CD4-positive, alpha-beta T cell treated with Interleukin-21 for 1 hour (primary cell): ENCODE measurements around the gene TFF2.

ENCODE experiments used
- DNase-seq: peaks from one replicate; pipeline ENCODE4 v3.0.0-alpha.2; 2020

The TFF2 gene

DNA sequence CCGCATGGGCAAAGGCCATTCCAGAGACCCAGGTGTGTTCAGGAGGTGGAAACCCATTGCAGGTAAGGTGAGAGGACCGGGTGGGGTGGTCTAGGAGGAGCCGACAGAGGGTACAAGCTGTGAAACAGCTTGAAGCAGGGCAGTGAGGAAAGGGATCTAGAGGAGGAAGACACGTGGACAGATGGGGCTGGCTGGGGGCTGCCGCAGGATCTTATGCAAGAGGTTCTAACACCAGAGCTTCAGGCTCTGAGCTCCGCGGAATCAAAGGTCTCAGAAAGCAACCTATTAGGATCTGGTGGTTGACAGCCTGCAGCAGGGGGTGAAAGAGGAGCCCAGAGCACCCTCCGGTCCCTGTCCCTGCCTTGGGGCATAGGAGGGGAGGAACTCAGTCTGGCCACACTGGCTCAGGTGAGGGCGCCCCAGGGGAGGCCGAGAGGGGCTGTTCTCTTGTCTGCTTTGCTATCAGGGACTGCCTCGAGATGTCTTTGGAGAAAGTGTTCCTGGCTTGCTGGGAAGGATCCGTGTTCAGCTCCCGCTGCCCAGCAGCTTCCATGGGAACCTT is 13.6 kb upstream of the TFF2 start:
- DNase-seq, result no peak

DNA sequence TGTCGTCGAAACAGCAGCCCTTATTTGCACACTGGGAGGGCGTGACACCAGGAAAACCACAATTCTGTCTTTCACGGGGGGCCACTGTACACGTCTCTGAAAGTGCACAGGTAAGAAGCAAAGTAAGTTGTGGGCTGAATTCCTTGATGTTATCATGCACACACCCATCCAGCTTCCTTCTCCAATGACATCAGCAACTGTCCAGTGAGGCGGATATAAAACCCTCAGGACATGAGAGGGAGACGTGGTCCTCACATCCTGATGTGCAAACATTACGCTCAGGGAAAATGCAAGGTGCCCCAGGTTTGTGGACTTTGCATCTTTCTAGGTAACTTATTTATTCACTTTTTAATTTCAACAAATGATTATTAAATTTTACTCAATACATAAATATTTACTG is 12.5 kb upstream of the TFF2 start:
- no peak for DNase-seq

DNA sequence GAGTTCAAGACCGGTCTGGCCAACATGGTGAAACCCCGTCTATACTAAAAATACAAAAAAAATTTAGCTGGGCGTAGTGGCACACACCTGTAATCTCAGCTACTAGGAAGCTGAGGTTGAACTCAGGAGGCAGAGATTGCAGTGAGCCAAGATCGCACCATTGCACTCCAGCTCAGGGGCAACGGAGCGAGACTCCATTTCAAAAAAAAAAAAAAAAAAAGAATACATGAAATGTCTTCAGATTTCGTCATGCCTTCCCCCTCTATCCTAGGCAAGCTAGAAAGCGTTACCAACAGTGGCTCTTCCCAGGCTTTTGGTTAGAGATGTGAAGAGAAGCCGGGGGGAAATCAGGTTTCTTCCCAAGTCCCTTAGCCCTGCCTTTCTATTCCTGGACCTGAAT is 11.9 kb upstream of the TFF2 start:
- DNase-seq, result no peak

DNA sequence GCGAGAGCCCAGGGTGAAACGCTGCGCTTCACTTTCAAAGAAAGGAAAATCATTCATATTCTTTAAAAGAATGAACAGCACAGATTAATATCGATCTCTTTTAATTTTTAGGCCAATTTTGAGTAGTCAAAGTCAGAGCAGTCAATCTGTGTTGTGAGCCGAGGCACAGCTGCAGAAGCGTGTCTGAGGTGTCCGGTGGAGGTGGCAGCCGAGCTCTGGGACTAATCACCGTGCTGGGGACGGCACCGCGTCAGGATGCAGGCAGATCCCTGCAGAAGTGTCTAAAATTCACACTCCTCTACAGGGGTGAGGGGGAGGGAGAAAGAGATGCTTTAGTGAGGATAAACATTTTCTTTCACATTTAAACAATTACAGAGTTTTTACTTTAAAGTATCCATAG is 11.4 kb upstream of the TFF2 start:
- DNase-seq, result no peak

DNA sequence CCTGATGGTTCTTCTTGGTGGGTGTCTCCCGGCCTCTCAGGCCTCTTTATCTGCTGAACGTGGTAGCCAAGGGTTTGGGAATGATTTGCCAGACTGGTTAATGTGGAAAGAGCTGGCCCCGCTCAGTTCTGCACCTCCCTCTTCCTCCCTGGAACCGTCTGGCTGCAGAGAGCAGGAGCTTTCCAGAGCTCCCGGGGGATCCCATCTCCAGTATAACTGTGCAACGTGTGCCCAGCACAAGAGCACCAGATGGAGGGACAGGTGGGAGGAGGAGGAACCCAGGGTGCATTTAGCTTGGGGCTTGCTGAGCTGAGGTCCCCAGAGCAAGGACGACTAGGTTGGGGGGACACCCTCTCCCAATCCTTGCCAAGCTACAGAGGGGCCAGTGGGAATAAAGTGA is 10.5 kb upstream of the TFF2 start:
- no peak for DNase-seq

DNA sequence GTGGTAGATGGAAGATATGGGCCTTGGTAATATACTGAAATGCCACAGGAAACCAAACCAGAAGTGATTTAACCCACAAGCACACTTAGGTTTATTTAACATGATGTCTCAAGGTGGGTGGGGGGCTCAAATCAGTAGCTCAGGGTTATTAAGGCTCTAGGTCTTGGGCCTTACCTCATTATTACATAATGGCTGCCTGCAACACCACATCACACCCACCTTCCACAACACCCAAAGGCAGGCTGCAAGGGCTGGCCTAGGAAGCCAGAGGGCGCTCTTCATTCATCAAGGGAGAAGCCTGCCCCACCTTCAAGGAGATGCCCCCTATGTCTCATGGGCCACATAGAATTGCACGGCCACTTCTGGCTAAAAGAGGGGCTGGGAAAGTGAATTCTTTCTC is 9.5 kb upstream of the TFF2 start:
- DNase-seq, result peak; percentile 12

DNA sequence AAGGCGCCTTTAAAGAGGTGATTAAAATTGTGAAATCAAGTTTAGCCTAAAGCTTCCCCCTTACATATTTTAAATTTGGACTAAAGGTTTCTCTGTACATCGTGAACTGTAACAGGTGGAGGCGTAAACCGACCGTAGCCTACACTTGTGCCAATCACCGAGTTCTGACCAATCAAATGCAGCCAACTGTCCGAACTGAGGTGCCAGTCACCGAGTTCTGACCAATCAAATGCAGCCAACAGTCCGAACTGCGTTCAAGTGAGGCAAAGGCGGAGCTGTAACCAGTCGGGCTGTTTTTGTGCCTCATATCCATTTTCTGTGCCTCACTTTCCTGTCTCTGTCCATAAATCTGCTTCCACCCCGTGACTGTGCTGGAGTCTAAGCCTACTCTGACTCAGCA is 8.1 kb upstream of the TFF2 start:
- no peak for DNase-seq

DNA sequence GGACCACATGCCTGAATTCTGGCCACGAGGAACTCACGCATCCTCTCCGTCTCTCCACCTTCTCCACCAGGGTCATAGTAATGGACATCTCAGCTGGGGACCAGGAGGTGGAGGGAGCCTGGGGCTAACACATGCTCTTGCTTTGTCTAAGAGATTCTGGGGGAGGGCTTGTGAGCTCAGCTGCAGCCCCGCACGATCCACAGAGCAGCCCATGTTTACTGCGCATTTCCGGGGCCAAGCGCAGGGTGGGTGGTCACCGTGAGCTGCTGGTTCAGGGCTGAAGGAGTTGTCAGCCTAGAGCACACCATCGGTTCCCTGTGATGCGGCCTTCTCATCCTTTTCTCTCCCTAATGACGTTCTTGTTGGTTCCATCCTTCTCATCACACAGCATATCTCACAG is 7.5 kb upstream of the TFF2 start:
- DNase-seq, result no peak

DNA sequence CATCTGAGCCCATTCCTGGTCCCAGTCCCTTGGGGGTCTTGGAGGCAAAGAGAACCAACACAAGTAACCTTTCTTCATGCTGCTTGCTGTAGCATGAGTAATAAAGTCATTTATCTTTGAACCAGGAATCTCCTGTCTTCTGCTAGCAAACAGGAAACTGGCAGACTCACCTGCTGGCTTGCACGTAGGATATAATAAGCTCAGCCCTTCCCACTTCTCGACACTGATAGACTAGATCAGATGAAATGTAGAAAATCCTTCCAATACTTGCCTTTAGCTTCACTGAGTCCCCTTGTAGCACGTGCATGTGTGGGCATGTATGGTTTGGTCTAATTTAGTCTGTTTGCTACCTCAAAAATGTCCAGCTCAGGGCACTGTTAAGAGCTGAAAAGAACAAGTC is 6.5 kb upstream of the TFF2 start:
- no peak for DNase-seq

DNA sequence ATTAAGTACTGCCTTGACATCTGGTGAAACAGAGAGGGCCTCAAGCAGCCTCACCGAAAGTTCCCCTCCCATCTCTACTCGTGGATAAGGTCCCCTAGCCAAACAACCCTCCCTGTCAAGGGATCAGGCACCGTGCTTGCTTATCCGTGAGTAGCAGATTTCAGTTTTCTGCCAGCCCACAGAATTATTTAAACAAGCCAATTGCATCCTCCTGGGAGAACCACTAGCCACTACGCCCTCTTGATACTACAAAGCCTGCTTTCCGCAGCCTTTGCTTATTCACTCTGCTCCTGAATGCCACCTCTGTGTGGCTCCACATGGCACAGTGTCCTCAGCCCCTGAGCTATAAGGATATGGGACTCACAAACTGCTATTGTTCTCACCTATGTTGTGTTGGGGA is 5.9 kb upstream of the TFF2 start:
- DNase-seq, result no peak

DNA sequence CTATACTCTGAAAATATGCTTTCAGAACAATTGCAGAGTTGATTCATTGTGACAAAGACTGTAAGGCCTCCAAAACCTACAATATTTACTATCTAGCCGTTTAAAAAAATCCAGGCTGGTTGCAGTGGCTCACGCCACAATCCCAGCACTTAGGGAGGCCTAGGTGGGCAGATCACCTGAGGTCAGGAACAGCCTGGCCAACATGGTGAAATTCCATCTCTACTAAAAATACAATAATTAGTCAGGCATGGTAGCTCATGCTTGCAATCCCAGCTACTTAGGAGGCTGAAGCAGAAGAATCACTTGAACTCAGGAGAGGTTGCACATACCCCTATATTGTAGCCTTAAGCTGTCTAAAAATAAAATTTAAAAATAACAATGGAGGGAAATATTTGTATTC is 5.3 kb upstream of the TFF2 start:
- DNase-seq, result no peak

DNA sequence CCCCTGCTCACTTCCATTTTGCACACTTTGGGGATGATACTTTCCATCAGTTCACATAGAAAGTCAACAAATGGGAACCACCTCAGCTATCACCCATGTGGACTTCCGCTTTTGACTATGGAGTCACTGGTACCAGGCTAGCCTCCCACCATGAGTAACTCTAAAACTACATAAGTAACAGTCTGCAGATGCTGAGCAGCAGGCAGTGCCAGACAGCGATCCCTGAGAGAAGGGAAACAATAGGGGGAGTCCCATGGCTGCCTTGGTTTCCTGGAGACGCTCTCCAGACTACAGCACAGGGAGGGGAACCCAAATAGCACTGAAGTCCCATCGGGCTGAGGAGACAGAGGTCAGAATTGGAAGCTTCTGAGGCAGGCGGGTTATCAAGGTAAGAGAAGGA is 2.8 kb upstream of the TFF2 start:
- DNase-seq, result no peak

DNA sequence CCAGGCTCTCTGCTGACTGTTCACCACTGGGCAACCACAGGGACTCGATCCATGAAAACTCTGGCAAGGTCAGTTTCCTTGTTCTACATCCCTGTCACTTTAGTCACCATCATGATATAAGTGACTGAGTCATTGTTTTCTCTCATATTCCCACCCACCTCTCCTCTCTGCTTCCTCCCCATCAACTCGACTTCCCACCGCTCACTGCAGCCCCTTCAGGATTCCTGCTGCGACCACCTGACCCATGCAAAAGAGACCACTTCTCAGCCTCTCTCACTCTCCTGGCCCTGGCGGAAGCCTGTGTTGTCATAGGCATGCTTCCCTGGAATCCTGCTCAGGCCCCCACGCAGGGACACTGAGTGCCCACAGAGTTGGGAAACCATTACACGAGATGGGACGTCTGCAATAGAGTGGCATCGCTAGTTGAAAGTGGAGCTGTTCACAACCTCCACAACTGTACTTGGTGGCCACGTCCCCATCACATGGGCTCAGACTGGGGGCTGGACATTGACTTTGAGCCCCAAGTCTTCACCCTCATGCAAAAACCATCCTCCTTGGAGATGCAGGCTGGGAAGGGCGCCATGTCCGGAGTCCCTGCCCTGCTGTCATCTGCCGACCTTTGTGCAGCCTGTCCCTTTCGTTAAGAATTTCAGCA is 1.8 kb upstream of the TFF2 start:
- DNase-seq, result no peak

DNA sequence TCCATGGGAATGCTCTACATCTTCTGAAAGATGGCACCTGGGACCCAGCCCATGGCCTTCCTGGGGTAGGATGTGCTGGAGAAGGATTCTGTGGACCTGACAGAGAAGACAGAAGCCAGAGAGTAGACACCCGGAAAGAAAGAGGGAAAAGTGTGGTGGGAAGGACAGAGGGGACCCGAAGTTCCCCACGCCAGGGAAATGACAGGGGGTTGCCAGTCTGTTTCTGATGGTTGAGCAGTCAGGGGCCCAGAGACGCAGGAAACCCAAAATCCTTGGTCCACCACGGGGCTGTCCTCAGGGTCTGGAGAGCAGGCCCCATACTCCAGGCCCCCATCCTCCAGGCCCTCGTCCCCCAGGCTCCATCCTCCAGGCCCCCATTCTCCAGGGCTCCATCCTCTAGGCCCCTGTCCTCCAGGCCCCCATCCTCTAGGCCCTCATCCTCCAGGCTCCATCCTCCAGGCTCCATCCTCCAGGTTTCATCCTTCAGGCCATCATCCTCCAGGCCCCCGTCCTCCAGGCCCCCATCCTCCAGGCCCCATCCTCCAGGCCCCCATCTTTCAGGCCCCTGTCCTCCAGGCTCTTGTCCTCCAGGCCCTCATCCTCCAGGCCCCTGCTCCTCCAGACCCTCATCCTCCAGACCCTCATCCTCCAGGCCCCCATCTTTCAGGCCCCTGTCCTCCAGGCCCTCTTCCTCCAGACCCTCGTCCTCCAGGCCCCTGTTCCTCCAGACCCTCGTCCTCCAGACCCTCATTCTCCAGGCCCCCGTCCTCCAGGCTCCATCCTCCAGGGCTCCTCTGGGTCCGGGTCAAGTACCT is 1.0 kb upstream of the TFF2 start:
- no peak for DNase-seq

DNA sequence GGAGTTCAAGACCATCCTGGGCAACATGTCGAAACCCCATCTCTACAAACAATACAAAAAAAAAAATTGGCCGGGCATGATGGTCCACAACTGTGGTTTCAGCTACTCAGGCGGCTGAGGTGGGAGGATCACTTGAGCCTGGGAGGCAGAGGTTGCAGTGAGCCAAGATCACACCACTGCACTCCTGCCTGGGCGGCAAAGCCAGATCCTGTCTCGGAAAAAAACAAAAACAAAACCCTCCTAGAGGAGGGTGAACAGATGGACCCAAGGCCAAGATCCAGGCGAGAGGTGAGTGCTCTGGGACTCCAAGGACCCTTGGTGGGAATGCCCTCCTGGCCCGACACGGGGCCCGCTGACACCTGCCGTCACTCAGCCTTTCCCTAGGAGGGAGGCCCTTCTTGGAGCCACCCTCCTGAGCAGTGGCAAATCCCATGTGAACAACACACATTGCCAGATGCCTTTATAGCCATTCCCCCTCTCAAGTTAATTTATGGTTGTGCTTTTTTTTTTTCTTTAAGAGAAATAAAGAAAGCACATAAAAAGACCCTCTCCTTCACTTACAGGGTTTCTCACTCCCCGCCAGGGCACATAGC is 380 bp downstream of the TFF2 start:
- DNase-seq, result no peak

DNA sequence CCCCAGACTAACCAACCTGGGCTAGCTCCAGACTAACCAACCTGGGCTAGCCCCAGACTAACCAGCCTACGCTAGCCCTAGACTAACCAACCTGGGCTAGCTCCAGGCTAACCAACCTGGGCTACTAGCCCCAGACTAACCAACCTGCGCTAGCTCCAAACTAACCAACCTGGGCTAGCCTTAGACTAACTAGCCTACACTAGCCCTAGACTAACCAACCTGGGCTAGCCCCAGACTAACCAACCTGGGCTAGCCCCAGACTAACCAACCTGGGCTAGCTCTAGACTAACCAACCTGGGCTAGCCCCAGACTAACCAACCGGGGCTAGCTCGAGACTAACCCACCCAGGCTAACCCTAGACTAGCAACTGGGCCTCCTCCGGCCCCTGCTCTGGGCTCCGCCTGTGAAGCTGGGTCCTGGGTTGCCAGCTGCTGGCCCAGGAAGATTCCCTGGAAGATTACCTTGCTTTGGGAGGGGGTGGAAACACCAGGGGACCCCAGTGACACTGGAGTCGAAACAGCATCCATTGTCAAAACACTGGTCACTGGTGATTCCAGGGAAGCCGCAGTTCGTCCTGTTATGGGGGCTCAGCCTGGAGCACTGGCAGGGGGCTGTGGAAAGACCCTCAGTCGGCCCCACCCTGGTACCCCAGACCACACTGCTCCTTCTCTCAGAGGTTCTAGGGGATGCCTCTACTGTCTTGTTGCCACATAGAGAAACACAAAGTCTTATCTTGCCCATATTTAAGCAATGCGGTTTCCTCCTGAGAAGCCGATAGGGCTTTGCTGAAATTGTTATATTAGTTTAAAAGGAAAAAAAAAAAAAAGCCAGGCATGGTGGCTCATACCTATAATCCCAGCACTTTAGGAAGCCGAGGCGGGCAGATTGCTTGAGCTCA is 1.1 kb downstream of the TFF2 start:
- no peak for DNase-seq

DNA sequence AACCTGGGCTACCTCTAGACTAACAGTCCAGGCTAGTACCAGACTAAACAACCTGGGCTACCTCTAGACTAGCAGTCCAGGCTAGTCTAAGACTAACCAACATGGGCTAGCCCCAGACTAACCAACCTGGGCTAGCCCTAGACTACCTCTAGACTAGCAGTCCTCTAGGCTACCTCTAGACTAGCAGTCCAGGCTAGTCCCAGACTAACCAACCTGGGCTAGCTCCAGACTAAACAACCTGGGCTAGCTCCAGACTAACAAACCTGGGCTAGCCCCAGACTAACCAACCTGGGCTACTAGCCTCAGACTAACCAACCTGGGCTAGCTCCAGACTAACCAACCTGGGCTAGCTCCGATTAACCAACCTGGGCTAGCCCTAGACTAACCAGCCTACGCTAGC is 2.0 kb downstream of the TFF2 start:
- no peak for DNase-seq

DNA sequence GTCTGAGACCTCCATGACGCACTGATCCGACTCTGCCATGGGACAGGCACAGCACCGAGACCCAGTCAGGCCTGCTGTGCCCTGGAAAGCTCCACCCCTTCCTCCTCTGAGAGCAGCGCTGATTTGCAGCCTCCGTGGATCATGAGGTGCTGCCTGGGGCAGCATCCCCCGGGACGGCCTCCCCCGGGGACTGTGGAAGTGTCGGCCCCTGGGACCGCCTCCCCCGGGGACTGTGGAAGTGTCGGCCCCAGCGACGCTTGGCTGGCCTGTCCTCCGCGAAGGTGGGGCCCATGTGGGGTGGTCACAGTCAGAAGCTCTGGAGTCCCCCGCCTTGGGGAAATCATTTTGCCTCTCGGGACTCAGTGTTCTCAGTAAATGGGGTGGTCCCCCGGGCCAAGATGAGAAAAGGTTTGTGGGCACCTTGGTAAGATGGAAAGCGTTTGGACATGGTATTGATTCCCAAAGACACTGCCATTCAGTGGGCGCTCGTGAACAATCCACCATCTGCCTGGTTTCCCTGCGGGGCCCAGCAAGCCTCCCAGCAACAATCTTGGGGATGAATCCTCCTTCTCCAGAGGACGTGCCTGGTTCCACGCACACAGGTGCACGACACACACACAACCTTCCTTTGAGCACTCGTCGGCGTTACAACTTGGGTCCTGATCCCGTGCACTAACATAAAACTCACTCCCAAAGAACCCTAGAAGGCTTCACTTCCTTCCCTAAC is 3.0 kb downstream of the TFF2 start:
- DNase-seq, result no peak

DNA sequence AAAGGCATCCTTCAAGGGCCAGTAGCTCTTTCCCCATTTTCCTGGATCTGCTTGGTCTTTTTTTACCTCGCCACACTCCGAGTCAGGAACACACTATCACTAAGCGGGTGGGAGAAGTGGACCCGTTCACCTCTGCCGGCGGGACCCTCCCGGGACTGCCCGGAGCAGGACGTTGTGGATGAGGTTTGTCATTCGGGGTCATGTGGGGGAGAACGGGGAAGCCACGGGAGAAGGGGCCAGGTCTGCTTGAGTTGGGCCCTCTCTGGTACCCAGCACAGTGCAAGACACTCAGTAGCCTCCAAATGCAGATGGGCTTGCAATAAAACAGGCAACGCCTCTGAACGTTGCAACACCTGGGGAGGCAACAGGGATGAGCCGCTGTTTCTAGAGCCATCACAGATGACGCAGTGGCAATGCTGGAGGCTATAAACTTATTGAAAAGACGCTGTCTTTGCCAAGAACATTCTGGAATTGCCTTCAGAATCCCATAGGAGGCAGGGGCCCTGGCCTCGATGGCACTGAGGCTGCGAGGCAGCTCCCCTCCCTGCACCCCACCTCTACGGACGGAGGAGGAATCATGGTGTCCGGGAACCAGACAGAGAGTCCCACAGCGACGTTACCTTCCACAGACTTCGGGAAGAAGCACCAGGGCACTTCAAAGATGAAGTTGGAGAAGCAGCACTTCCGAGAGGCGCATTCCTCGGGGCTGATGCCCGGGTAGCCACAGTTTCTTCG is 3.8 kb downstream of the TFF2 start:
- DNase-seq, result no peak

DNA sequence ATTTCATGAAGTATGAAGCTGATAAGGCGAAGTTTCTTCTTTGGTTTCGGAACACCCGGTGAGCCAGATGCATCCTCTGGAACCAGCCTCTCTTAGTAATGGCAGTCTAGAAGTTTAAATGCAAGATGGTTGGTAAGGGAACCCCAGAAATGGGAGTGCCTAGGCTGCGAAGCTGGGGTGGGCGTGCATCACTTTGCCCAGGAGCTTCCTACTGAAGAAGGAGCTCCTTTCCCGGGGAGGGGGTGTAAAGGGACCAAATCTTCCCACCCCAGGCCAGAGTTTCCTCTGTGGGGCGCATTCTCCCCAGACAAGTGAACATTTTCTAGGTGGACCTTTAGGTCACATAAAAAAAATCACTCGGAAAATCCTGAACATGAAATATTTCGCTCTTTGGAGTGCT is 4.4 kb downstream of the TFF2 start:
- DNase-seq, result no peak

DNA sequence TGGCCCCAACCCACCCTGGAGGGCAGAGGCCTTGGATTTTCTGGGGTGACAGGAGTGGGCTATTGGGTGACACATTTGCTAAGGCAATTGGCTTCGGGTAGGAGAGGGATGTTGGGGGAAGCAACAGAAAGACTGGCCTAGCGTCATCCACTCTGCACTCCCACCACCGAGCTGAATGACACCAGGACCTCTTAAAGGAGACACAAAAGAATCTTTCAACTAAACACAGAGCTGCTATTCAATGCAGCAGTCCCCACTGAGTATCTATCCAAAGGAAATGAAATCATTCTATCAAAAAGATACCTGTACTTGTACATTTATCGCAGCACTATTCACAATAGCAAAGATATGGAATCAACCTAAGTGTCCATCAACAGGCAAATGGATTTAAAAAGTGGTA is 6.2 kb downstream of the TFF2 start:
- no peak for DNase-seq
